GM19324 (cell line): ENCODE results near the gene RPL28.

Source experiments
- ATAC-seq: cut with Tn5 transposase; IDR thresholded peaks from one replicate; pipeline ENCODE4 v1.9.1; 2021; ENCODE audit warnings: mild to moderate bottlenecking, moderate library complexity; ENCODE audit not compliant: unreplicated experiment, low FRiP score

Gene RPL28

GRCh38 chr19:55352549-55353145, 33.1 kb upstream of the RPL28 start:
- ATAC-seq, result no peak

- no peak for ATAC-seq
Measured at GRCh38 chr19:55353356-55353802, 32.4 kb upstream of the RPL28 start.

GRCh38 chr19:55353803-55354697, 31.7 kb upstream of the RPL28 start:
- no peak for ATAC-seq

- ATAC-seq, result no peak
Measured at GRCh38 chr19:55354698-55355212, 31.0 kb upstream of the RPL28 start, which contains the start of gene COX6B2. COX6B2 (minus strand) TSS chr19:55354719; CDS start chr19:55354521, 198 bp downstream.

- no peak for ATAC-seq
Measured at GRCh38 chr19:55355213-55355821, 30.4 kb upstream of the RPL28 start.

- no peak for ATAC-seq
Measured at GRCh38 chr19:55358493-55358892, 27.2 kb upstream of the RPL28 start.

- no peak for ATAC-seq
Measured at GRCh38 chr19:55358943-55359908, 26.5 kb upstream of the RPL28 start.

- ATAC-seq, result no peak
Measured at GRCh38 chr19:55360902-55361301, 24.8 kb upstream of the RPL28 start.

- ATAC-seq, result no peak
Measured at GRCh38 chr19:55362174-55362989, 23.4 kb upstream of the RPL28 start.

GRCh38 chr19:55362990-55363716, 22.6 kb upstream of the RPL28 start, which contains the start of gene GARIN5B:
GARIN5B (minus strand) TSS chr19:55363260; CDS start chr19:55363066, 194 bp downstream.
- no peak for ATAC-seq

- no peak for ATAC-seq
Measured at GRCh38 chr19:55365245-55365644, 20.5 kb upstream of the RPL28 start.

GRCh38 chr19:55365964-55366363, 19.8 kb upstream of the RPL28 start:
- no peak for ATAC-seq

GRCh38 chr19:55366790-55367189, 18.9 kb upstream of the RPL28 start:
- ATAC-seq, result no peak

GRCh38 chr19:55368106-55368505, 17.6 kb upstream of the RPL28 start:
- no peak for ATAC-seq

- no peak for ATAC-seq
Measured at GRCh38 chr19:55368701-55369563, 16.8 kb upstream of the RPL28 start.

- no peak for ATAC-seq
Measured at GRCh38 chr19:55369653-55370304, 16.0 kb upstream of the RPL28 start.
